Activated T-helper 2 cell treated with anti-CD3 and anti-CD28 coated beads, Interferon-gamma antibody, Interleukin-2, Interleukin-4, amounts not matched to agents 10 μg/mL and 5 μg/mL and 100 μg/mL, durations not matched to agents 14 hours and 24 hours and 36 hours (primary cell): ENCODE results near the gene TEDC1. TPM values are rescaled to one million over a fixed set of nuclear protein-coding genes. Genes with fewer than 3 reads are reported as not detected.

Experiments
- DNase-seq: peaks from one replicate; pipeline ENCODE4 v3.0.0; 2021; ENCODE audit warnings: low spot score
- H3K27ac Mint-ChIP-seq: one replicate; pipeline ENCODE4 v1.8.0; 2021; ENCODE audit warnings: mixed read lengths
- H3K27me3 Mint-ChIP-seq: one replicate; pipeline ENCODE4 v1.8.0; 2021; ENCODE audit warnings: low read depth, mixed read lengths
- H3K36me3 Mint-ChIP-seq: one replicate; pipeline ENCODE4 v1.8.0; 2021; ENCODE audit warnings: low read depth, mixed read lengths
- H3K4me1 Mint-ChIP-seq: one replicate; pipeline ENCODE4 v1.8.0; 2021; ENCODE audit warnings: low read depth, mixed read lengths
- H3K4me3 Mint-ChIP-seq: one replicate; pipeline ENCODE4 v1.8.0; 2021; ENCODE audit warnings: low read depth, mild to moderate bottlenecking, moderate library complexity, mixed read lengths
- H3K9me3 Mint-ChIP-seq: one replicate; pipeline ENCODE4 v1.8.0; 2021; ENCODE audit warnings: mixed read lengths
- intact Hi-C: fragments of 100-400 bp; cut with micrococcal nuclease; formaldehyde crosslinking; loops from one replicate; pipeline ENCODE4 v1.15.1; 2023
- total RNA-seq: library from RNA; stranded (reverse); gene quantifications from 2 replicates; pipeline ENCODE4 v1.2.3, GENCODE V29; 2022

The TEDC1 gene
- total RNA-seq, 1 donor from 2014 or later = 38.2 TPM

GRCh38 chr14:105464501-105464900 lies 26.5 kb upstream of the TEDC1 start:
- intact Hi-C loops = no loop called here
- DNase-seq = no peak
- peaks cover 6% of the 10 kb centered on the region for H3K36me3 Mint-ChIP-seq
- H3K9me3 Mint-ChIP-seq = no peaks in the 10 kb centered on the region
- no peak overlapping the region for H3K27ac Mint-ChIP-seq
- no peaks in the 10 kb centered on the region for H3K4me1 Mint-ChIP-seq
- H3K4me3 Mint-ChIP-seq = no peak overlapping the region
- no peaks in the 10 kb centered on the region for H3K27me3 Mint-ChIP-seq

GRCh38 chr14:105465209-105466031 lies 25.6 kb upstream of the TEDC1 start:
- H3K27me3 Mint-ChIP-seq = no peaks in the 10 kb centered on the region
- intact Hi-C loops = no loop called here
- H3K4me3 Mint-ChIP-seq = no peak overlapping the region
- H3K27ac Mint-ChIP-seq = no peak overlapping the region
- no peaks in the 10 kb centered on the region for H3K4me1 Mint-ChIP-seq
- DNase-seq = no peak
- no peaks in the 10 kb centered on the region for H3K9me3 Mint-ChIP-seq
- peaks cover 6% of the 10 kb centered on the region for H3K36me3 Mint-ChIP-seq

- Mint-ChIP-seq H3K36me3 (peaks cover 4% of the 10 kb centered on the region), H3K27me3 (no peaks in the 10 kb centered on the region), H3K9me3 (no peaks in the 10 kb centered on the region), H3K27ac (no peak overlapping the region), H3K4me3 (no peak overlapping the region), H3K4me1 (no peaks in the 10 kb centered on the region)
- DNase-seq = no peak
- intact Hi-C loops = no loop called here
Observed at GRCh38 chr14:105466531-105467248, 24.4 kb upstream of the TEDC1 start.

GRCh38 chr14:105467249-105467941 lies 23.7 kb upstream of the TEDC1 start:
- peaks cover 3% of the 10 kb centered on the region for H3K36me3 Mint-ChIP-seq
- no peak for DNase-seq
- no peak overlapping the region for H3K4me3 Mint-ChIP-seq
- intact Hi-C loops = no loop called here
- no peaks in the 10 kb centered on the region for H3K27me3 Mint-ChIP-seq
- H3K27ac Mint-ChIP-seq = no peak overlapping the region
- H3K4me1 Mint-ChIP-seq = no peaks in the 10 kb centered on the region
- H3K9me3 Mint-ChIP-seq = no peaks in the 10 kb centered on the region

- H3K4me1 Mint-ChIP-seq = no peaks in the 10 kb centered on the region
- no peaks in the 10 kb centered on the region for H3K27me3 Mint-ChIP-seq
- DNase-seq = no peak
- H3K36me3 Mint-ChIP-seq = peaks cover 3% of the 10 kb centered on the region
- no peaks in the 10 kb centered on the region for H3K9me3 Mint-ChIP-seq
- intact Hi-C loops = no loop called here
- no peak overlapping the region for H3K27ac Mint-ChIP-seq
- no peak overlapping the region for H3K4me3 Mint-ChIP-seq
Observed at GRCh38 chr14:105467942-105468471, 23.0 kb upstream of the TEDC1 start.

GRCh38 chr14:105468621-105469241 lies 22.3 kb upstream of the TEDC1 start:
- Mint-ChIP-seq H3K4me1 (no peaks in the 10 kb centered on the region), H3K36me3 (peaks cover 3% of the 10 kb centered on the region), H3K27me3 (no peaks in the 10 kb centered on the region), H3K4me3 (no peak overlapping the region), H3K27ac (no peak overlapping the region), H3K9me3 (no peaks in the 10 kb centered on the region)
- DNase-seq = no peak
- intact Hi-C loops = no loop called here

- Mint-ChIP-seq H3K9me3 (no peaks in the 10 kb centered on the region), H3K36me3 (peaks cover 3% of the 10 kb centered on the region), H3K4me3 (no peak overlapping the region), H3K27ac (no peak overlapping the region), H3K4me1 (no peaks in the 10 kb centered on the region), H3K27me3 (no peaks in the 10 kb centered on the region)
- intact Hi-C loops = no loop called here
- no peak for DNase-seq
Observed at GRCh38 chr14:105469456-105470349, 21.3 kb upstream of the TEDC1 start.

- no peaks in the 10 kb centered on the region for H3K36me3 Mint-ChIP-seq
- H3K27me3 Mint-ChIP-seq = peaks cover 3% of the 10 kb centered on the region
- H3K4me1 Mint-ChIP-seq = no peaks in the 10 kb centered on the region
- no peaks in the 10 kb centered on the region for H3K9me3 Mint-ChIP-seq
- intact Hi-C loops = no loop called here
- DNase-seq = no peak
- no peak overlapping the region for H3K4me3 Mint-ChIP-seq
- H3K27ac Mint-ChIP-seq = no peak overlapping the region
Observed at GRCh38 chr14:105470350-105471296, 20.4 kb upstream of the TEDC1 start.

- Mint-ChIP-seq H3K27ac (no peak overlapping the region), H3K27me3 (peaks cover 10% of the 10 kb centered on the region), H3K4me3 (no peak overlapping the region), H3K9me3 (no peaks in the 10 kb centered on the region), H3K4me1 (no peaks in the 10 kb centered on the region), H3K36me3 (no peaks in the 10 kb centered on the region)
- intact Hi-C loops = no loop called here
- DNase-seq = no peak
Observed at GRCh38 chr14:105471297-105471821, 19.7 kb upstream of the TEDC1 start.

GRCh38 chr14:105471823-105472485 lies 19.1 kb upstream of the TEDC1 start:
- DNase-seq = no peak
- Mint-ChIP-seq H3K36me3 (no peaks in the 10 kb centered on the region), H3K9me3 (no peaks in the 10 kb centered on the region), H3K4me3 (no peak overlapping the region), H3K4me1 (no peaks in the 10 kb centered on the region), H3K27ac (no peak overlapping the region), H3K27me3 (peaks cover 14% of the 10 kb centered on the region)
- intact Hi-C loops = no loop called here
